H1 (cell line): Measurements from ENCODE around the gene CAMK2A. TPM values are rescaled to one million over a fixed set of nuclear protein-coding genes. Genes with fewer than 3 reads are reported as not detected.

Experiments
- HDAC6 ChIP-seq: IDR thresholded peaks from one replicate; pipeline ENCODE4 v1.7.1; 2012; ENCODE audit warnings: low read depth, mild to moderate bottlenecking, inconsistent platforms, low read length, moderate library complexity
- RXRA ChIP-seq: IDR thresholded peaks from 2 replicates; pipeline ENCODE4 v1.6.1; 2011; ENCODE audit warnings: low read depth, mild to moderate bottlenecking, low read length, moderate library complexity; ENCODE audit not compliant: insufficient read depth
- polyA plus RNA-seq, 7 experiments: library from polyadenylated mRNA; depleted of rRNA in 3 of 7; stranded (reverse) in 5 of 7; unstranded in 2 of 7; fragments of >200 nt in 5 of 7; fragments of 200-250 nt in 2 of 7; gene quantifications; 1 replicate in 5 of 7; 2 replicates in 1 of 7; 4 replicates in 1 of 7; pipeline versions ENCODE4 v1.2.1 to v1.2.3, GENCODE V29; 2011 to 2013; ENCODE audit warnings: missing spikeins in 2 of 7, mixed read lengths in 2 of 7
- total RNA-seq: library from RNA; stranded (reverse); fragmentation: NEBNext Ultra II Directional; extraction: Animal tissue kit (Norgen Biotek cat#: 25700); gene quantifications from 2 replicates; pipeline ENCODE4 v1.2.1, GENCODE V29; 2021

Gene CAMK2A
- total and polyA plus RNA-seq, 2 of the 8 experiments (the other 6 are each of a cell fraction or from before 2014, with no cell fraction given), result 0.20 to 0.28 TPM

DNA sequence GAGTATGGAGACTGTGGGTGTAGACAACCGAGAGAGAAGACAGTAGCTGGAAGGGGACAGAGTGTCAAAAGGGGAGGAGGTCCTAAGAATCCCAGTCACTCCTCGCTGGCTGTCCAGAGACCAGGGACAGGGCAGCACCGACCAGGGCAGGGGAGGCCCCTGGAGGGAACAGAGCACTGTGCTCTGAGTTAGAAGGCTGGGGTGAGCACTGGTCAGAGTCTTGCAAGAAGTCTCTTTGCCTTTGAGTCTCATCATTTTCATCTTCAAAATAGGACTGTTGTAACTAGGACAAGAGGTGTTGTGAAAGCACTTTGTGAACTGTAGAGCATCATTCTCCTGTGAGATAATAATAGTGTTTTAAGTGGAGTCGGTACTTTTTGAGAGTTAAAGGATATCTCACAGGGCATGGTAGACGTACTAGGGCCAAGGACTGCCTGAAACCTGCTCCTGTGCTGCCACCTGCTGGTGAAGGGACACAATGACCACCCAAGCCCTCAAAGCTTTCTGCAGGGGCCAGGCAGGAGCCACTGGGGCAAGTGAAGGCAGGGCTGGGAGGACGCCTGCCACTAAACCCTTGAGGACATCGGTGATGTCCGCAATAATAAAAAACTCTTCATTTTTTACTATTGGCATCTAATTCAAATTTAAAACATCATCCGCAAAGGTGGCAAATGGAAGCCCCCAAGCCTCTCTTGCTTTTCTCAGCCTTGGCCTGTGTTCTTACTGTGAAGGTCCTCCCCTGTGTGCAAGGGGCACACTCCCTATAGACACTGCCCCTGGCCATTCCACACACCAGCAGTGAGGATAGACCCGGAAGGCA, 71.5 kb downstream of the CAMK2A start (continued):
- TF ChIP-seq RXRA, result no peak
- no peak for TF ChIP-seq HDAC6
